ENCODE measurements around the gene IFIT1B.

- TF ChIP-seq CTCF (IDR thresholded peaks at IDR 0.05; ENCODE audit: low read depth, low read length) (no peak), EZH2phosphoT487 (IDR thresholded peaks at IDR 0.05; ENCODE audit: low read depth) (no peak)
These were observed 6.9 kb downstream of the IFIT1B start for GRCh38 chr10:89384474-89385340.
